ENCODE data around the gene KIF26B.

KIF26B gene

DNA sequence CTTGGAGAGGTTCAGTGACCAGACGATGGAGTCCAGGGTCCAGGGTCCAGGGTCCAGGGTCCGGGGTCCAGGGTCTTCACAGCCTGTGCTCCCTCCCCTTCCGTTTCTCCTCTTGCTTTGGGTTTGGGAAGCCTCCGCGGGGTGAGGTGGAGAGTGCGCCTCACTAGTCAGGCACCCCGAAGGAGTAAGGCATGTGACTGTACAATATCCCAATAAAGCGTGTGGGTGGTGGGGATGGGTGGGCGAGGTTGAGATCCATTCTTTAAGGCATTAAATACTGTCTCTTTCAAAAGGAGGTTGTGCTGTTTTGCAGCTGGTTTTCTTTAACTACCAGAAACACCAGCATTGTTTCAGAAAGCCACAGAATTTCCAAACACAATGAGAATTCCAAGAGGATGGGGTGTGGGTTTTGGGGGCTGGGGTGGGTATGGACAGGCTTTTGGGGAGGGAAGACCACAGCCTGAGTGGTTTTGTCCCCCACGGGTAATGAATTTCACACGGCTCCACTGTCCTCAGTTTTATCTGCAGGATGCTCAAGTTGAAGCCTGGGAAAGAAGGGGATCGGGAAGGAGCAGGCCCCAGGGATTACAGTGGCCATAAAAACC, 65.7 kb downstream of the KIF26B start:
- ATAC-seq = no peak
- no peak for TF ChIP-seq GLIS3 (CRISPR knock-in tag; IDR thresholded peaks at IDR 0.05)
- no peak for TF ChIP-seq TCF4 (CRISPR knock-in tag; IDR thresholded peaks at IDR 0.05; ENCODE audit: borderline replicate concordance)
- TF ChIP-seq ZC3H10 (CRISPR knock-in tag; IDR thresholded peaks at IDR 0.05) = no peak
- TF ChIP-seq ESRRG (CRISPR knock-in tag; IDR thresholded peaks at IDR 0.05) = no peak
- TF ChIP-seq OSR1 (CRISPR knock-in tag; IDR thresholded peaks at IDR 0.05) = no peak
- no peak for TF ChIP-seq SNAI2 (CRISPR knock-in tag; IDR thresholded peaks at IDR 0.05)
- no peak for TF ChIP-seq ZFP30 (CRISPR knock-in tag; IDR thresholded peaks at IDR 0.05)
- no peak for TF ChIP-seq ZNF565 (CRISPR knock-in tag; conservative IDR thresholded peaks at IDR 0.05; ENCODE audit: low read depth)
- no peak for TF ChIP-seq RARB (CRISPR knock-in tag; IDR thresholded peaks at IDR 0.05)
- TF ChIP-seq TOX (CRISPR knock-in tag; IDR thresholded peaks at IDR 0.05; ENCODE audit: borderline replicate concordance) = no peak
- TF ChIP-seq, protein P1, sequence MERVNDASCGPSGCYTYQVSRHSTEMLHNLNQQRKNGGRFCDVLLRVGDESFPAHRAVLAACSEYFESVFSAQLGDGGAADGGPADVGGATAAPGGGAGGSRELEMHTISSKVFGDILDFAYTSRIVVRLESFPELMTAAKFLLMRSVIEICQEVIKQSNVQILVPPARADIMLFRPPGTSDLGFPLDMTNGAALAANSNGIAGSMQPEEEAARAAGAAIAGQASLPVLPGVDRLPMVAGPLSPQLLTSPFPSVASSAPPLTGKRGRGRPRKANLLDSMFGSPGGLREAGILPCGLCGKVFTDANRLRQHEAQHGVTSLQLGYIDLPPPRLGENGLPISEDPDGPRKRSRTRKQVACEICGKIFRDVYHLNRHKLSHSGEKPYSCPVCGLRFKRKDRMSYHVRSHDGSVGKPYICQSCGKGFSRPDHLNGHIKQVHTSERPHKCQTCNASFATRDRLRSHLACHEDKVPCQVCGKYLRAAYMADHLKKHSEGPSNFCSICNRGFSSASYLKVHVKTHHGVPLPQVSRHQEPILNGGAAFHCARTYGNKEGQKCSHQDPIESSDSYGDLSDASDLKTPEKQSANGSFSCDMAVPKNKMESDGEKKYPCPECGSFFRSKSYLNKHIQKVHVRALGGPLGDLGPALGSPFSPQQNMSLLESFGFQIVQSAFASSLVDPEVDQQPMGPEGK (CRISPR knock-in tag; IDR thresholded peaks at IDR 0.05; ENCODE audit: borderline replicate concordance) = no peak

DNA sequence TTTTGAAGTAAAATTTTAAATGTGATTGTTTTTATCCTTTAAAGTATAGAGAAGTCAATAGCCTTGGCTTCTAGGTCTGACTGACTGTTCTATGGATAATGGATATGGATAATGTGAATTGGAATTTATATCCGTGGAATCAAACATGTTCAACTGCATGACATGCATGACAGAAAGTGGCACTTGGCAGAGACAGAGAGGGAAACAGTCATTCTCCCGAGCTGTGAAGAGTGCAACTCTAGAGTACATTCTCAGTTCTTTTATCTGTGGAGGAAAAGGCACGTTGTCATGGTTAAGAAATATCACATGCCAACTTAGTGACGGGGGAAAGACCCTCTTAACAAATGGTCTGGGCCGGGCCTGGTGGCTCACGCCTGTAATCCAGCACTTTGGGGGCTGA, 67.0 kb downstream of the KIF26B start:
- ATAC-seq = no peak
- TF ChIP-seq CSDC2 (CRISPR knock-in tag; IDR thresholded peaks at IDR 0.05) (no peak), OSR1 (CRISPR knock-in tag; IDR thresholded peaks at IDR 0.05) (no peak), TCF4 (CRISPR knock-in tag; IDR thresholded peaks at IDR 0.05; ENCODE audit: borderline replicate concordance) (no peak), ZNF8 (CRISPR knock-in tag; IDR thresholded peaks at IDR 0.05) (no peak), RARB (CRISPR knock-in tag; IDR thresholded peaks at IDR 0.05) (no peak), GLIS3 (CRISPR knock-in tag; IDR thresholded peaks at IDR 0.05) (no peak), ESRRG (CRISPR knock-in tag; IDR thresholded peaks at IDR 0.05) (no peak), ZFP3 (CRISPR knock-in tag; IDR thresholded peaks at IDR 0.05) (no peak), SNAI2 (CRISPR knock-in tag; IDR thresholded peaks at IDR 0.05) (no peak), TOX (CRISPR knock-in tag; IDR thresholded peaks at IDR 0.05; ENCODE audit: borderline replicate concordance) (no peak), ARNTL (CRISPR knock-in tag; IDR thresholded peaks at IDR 0.05; ENCODE audit: borderline replicate concordance, low read depth) (no peak), ZNF565 (CRISPR knock-in tag; conservative IDR thresholded peaks at IDR 0.05; ENCODE audit: low read depth) (no peak)
- TF ChIP-seq, protein P2, sequence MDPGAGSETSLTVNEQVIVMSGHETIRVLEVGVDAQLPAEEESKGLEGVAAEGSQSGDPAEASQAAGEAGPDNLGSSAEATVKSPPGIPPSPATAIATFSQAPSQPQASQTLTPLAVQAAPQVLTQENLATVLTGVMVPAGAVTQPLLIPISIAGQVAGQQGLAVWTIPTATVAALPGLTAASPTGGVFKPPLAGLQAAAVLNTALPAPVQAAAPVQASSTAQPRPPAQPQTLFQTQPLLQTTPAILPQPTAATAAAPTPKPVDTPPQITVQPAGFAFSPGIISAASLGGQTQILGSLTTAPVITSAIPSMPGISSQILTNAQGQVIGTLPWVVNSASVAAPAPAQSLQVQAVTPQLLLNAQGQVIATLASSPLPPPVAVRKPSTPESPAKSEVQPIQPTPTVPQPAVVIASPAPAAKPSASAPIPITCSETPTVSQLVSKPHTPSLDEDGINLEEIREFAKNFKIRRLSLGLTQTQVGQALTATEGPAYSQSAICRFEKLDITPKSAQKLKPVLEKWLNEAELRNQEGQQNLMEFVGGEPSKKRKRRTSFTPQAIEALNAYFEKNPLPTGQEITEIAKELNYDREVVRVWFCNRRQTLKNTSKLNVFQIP (CRISPR knock-in tag; IDR thresholded peaks at IDR 0.05; ENCODE audit: borderline replicate concordance, low read depth) = no peak
- TF ChIP-seq, protein P3, sequence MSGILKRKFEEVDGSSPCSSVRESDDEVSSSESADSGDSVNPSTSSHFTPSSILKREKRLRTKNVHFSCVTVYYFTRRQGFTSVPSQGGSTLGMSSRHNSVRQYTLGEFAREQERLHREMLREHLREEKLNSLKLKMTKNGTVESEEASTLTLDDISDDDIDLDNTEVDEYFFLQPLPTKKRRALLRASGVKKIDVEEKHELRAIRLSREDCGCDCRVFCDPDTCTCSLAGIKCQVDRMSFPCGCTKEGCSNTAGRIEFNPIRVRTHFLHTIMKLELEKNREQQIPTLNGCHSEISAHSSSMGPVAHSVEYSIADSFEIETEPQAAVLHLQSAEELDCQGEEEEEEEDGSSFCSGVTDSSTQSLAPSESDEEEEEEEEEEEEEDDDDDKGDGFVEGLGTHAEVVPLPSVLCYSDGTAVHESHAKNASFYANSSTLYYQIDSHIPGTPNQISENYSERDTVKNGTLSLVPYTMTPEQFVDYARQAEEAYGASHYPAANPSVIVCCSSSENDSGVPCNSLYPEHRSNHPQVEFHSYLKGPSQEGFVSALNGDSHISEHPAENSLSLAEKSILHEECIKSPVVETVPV (CRISPR knock-in tag; IDR thresholded peaks at IDR 0.05) = no peak

DNA sequence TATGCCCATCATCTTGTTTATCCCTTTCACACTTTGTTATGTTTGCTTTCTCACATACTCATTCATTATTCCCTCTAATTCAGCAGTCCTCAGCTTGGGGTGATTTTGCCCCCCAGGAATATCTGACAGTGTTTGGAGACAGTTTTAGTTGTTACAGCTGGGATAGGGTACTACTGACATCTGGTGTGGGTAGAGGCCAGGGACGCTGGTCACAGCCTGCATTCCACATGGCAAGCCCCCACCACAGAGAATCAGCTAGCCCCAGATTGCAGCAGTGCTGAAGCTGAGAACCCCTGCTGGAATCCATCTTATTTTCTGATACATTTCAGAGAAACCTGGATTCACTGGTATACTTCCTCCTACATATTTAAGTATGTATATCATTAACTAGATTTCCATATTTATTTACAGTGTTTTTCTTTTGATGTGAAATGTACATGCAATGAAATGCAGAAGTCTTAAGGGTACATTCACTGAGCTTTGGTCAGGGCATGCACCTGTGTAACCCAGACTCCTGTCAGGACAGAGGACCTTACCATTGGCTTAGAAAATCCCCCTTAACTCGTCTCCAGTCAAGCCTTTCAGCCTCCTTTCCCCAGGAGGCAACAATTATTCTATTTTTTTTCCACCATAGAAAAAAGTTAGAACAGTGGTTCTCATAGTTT, 68.3 kb downstream of the KIF26B start:
- TF ChIP-seq ARNTL (CRISPR knock-in tag; IDR thresholded peaks at IDR 0.05; ENCODE audit: borderline replicate concordance, low read depth) = no peak
- TF ChIP-seq ZNF70 (CRISPR knock-in tag; IDR thresholded peaks at IDR 0.05) = no peak
- no peak for TF ChIP-seq ZNF565 (CRISPR knock-in tag; conservative IDR thresholded peaks at IDR 0.05; ENCODE audit: low read depth)
- no peak for TF ChIP-seq ZFP30 (CRISPR knock-in tag; IDR thresholded peaks at IDR 0.05)
- TF ChIP-seq PPARA (CRISPR knock-in tag; IDR thresholded peaks at IDR 0.05; ENCODE audit: borderline replicate concordance) = no peak
- no peak for TF ChIP-seq TCF4 (CRISPR knock-in tag; IDR thresholded peaks at IDR 0.05; ENCODE audit: borderline replicate concordance)
- TF ChIP-seq ESRRG (CRISPR knock-in tag; IDR thresholded peaks at IDR 0.05) = no peak
- TF ChIP-seq GLIS3 (CRISPR knock-in tag; IDR thresholded peaks at IDR 0.05) = no peak
- TF ChIP-seq, protein P2 (CRISPR knock-in tag; IDR thresholded peaks at IDR 0.05; ENCODE audit: borderline replicate concordance, low read depth) = no peak
- TF ChIP-seq, protein P4, sequence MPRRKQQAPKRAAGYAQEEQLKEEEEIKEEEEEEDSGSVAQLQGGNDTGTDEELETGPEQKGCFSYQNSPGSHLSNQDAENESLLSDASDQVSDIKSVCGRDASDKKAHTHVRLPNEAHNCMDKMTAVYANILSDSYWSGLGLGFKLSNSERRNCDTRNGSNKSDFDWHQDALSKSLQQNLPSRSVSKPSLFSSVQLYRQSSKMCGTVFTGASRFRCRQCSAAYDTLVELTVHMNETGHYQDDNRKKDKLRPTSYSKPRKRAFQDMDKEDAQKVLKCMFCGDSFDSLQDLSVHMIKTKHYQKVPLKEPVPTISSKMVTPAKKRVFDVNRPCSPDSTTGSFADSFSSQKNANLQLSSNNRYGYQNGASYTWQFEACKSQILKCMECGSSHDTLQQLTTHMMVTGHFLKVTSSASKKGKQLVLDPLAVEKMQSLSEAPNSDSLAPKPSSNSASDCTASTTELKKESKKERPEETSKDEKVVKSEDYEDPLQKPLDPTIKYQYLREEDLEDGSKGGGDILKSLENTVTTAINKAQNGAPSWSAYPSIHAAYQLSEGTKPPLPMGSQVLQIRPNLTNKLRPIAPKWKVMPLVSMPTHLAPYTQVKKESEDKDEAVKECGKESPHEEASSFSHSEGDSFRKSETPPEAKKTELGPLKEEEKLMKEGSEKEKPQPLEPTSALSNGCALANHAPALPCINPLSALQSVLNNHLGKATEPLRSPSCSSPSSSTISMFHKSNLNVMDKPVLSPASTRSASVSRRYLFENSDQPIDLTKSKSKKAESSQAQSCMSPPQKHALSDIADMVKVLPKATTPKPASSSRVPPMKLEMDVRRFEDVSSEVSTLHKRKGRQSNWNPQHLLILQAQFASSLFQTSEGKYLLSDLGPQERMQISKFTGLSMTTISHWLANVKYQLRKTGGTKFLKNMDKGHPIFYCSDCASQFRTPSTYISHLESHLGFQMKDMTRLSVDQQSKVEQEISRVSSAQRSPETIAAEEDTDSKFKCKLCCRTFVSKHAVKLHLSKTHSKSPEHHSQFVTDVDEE (CRISPR knock-in tag; IDR thresholded peaks at IDR 0.05) = no peak
- no peak for ATAC-seq

Measured in SK-N-SH treated with all-trans-retinoic acid at 6 μM for 48 hours (cell line).